ENCODE measurements around the gene CCNT1.

- TF ChIP-seq CTCF (IDR thresholded peaks at IDR 0.05) (no peak), POLR2A (IDR thresholded peaks at IDR 0.05) (no peak)
Measured at GRCh38 chr12:48690436-48690835, 26.1 kb downstream of the CCNT1 start.
